NCI-H2081 treated with DMSO at 0.1 percent for 48 hours (cell line): ENCODE results near the gene NAA25.
A peak's percentile ranks its signal among the peaks of the same experiment; 100 is the strongest.
"Not testable (repeated sequence)": the region's sequence is repeated elsewhere in the genome, so short reads cannot be mapped to it uniquely, and the experiment has no call there.

Experiments used
- DNase-seq: peaks from one replicate; lab custom pipeline; 2025; lab: John Stamatoyannopoulos, UW

NAA25 gene

DNA sequence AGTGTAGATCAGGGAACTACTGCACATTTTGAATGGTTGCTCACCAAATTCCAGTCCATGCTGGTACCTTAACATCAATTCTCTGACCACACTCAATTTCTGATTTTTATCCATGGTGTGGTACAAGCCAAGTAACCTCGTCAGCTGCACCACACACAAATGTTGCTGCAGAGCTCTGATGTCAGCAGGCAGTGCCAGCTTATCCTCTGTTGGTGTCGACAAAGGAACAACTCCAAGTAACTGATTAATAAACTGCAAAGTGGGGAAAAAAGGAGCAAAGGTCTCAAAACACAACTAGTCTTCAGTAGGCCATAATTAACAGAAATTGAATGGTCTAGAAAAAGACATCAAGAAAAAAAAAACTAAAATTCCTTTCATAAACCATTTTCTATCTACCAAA is 47.4 kb downstream of the NAA25 start:
- DNase-seq, result no peak

DNA sequence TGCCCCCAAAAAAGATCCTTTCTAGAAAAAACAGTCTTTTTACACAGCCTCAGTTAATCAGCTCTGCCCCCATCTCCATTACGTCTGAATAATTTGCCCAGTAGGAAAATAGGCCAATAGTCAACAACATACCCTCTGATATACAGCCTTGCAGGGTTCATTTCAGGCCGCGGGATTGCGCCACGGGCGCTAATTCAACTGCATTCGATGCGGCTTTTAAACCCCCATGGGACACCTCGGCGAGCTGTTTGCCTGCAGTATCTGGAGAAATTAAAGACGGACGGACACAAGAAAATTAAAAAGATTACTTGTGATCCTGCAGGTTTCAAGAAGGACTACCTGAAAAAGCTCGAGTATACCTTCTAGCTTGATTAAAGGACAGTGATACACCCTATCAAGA is 59.2 kb downstream of the NAA25 start:
- DNase-seq, result no peak

DNA sequence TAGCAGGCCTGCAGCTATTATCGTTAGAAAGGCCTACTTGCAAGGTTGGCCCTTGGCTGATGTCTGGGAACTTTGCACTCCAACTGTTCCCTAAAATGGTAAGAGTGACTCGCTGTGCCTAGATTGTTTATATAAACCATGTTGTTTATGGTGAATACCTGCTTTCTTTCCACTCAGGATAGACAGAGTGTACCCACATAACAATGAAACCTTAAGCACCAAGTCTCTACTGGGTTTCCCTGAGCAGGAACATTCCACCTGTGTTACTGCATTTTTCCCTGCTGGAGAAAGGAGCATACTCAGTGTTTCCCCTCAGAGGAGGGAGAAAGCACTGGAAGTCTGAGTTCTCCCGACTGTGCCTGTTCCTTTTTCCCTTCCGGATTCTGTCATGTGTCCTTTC is 62.6 kb downstream of the NAA25 start:
- no peak for DNase-seq

DNA sequence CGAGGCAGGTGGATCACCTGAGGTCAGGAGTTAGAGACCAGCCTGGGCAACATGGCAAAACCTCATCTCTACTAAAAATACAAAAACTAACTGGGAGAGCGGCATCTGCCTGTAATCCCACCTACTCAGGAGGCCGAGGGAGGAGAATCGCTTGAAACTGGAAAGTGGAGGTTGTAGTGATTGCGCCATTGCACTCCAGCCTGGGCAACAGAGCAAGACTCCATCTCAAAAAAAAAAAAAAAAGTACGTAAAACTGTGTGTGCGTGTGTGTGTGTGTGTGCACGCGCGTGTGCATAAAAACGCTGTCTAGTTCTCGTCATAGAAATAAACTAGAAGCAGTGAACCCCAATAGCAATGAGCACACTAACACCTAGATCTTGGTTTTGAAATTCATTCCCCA is 72.0 kb downstream of the NAA25 start:
- DNase-seq, result not testable (repeated sequence)

DNA sequence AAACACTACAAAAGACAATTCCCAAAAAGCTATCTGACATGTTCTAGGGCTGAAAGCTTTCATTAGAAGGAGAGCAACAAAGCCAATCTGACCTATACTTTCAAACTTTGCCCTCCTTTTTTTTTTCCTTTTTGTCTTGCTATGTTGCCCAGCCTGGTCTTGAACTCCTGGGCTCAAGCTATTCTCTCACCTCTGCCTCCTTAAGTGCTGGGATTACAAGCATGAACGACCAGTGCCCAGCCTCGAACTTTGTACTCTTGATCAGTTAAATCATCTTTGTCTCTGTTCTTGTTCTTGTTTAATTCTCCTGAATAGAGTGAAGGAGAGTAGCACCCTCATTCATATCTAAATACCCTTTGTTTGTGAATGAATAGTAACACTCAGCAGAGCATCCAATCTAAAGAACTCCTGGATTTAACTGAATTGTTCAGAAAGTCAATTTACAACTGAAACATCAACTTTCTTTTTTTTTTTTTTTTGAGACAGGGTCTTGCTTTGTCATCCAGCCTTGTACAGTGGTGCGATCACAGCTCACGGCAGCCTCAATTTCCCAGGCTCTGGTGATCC is 73.3 kb downstream of the NAA25 start:
- no peak for DNase-seq

DNA sequence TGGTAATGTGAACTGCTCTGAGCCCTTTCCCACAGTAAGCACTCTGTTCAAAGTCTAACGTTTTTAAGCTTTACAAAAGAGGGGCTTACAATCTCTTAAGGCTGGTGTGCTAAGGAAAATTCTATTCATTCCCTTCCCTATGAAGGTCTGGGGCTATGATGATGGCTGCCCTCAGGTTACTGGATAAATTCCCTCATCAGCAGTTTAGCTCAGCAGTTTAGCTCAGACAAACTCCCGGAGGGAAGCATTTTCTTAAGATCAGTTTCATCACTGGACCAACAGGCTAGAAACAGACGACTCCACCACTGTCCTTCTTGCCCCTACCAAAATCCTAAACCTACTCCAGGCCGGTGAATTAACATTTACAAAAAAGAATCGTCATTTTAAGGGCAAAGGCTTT is 76.3 kb downstream of the NAA25 start:
- no peak for DNase-seq

DNA sequence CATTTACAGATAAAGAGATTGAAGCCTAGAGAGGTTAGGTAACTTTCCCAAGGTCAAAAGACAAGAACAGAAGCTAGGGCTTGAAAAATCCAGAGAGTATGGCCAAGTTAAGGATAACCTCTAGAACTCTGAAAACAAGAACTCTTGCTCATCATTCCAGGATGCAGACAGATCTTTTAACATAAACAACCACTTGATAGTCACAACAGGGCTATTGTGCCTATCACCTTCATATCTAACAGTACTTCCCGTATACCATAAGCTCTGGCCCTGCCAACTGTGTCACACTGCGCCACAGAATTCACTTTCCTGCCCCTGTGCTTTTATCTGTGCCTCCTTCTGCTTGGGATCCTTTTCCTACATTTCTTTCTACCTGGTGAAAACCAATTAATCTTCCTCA is 77.1 kb downstream of the NAA25 start:
- no peak for DNase-seq

DNA sequence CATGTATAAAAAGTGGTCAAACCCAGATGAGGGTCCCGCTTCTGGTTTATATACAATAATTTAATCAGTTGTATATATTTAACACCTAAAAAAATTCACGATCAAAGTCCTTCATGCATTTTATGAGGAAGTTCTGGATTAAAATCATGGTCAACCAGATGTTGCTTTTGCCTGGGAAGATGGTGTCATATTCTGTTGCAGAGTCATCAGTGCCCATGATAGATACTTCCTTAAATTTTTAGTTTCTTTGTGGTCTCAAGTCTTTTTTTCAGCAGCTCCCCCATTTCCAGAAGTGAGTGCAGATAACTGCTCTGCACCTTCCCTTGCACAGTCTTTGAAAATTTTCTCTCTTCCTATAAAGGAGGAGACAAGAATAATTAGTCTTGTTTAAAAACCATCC is 79.3 kb downstream of the NAA25 start:
- DNase-seq, result no peak

DNA sequence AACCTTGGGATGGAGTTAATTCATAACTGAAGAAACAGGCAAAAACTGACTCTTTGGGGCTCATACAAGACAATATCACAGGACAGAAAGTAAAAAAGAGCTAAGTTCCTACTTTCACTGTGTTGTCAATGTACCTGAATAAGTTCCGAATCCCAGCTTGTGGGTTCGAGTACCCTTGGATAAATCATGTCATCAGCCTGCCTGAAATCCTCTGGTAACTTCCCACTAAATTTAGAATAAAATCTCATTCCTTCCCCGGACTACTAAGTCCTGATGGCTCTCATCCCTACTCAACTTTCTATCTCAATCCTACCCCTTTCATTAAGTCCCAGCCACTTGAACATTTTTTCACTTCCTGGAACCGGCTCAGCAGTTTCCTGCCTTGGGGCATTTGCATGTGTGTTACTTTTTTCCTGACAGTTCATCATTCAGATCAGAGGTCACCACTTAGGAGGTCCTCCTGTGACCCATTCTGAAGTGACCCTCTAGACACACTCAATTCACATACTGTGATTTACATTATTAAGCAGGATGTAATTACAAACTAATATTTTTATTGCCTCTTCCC is 82.7 kb downstream of the NAA25 start:
- no peak for DNase-seq

DNA sequence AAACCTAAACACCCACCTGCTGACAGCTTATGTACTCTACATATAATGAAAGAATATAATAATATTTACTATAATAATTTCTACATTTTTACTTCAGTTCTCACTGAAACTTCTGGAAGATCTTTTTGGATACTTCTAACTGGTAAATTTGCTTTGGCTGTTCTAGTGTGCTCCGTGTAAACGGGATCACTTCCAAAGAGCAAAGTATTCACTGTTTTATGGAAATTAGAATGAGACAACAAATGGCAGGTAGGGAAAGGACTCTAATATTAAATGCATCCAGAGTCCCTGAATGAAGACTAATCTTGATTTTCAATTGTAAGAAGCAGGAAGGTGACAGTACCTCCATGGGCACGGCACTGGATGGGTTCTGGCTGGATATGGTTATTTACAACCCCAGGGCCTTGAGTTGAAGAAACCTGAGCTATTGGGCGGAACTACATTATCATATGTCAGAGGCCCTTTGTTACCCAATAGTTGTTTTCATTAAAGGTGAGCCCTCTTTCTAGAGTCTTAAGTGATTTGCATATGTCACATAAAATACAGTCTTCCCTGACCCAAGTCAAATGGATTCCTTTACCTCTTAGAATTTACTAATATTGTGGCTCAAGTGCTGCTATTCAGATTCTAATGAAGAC is 84.7 kb downstream of the NAA25 start:
- no peak for DNase-seq

DNA sequence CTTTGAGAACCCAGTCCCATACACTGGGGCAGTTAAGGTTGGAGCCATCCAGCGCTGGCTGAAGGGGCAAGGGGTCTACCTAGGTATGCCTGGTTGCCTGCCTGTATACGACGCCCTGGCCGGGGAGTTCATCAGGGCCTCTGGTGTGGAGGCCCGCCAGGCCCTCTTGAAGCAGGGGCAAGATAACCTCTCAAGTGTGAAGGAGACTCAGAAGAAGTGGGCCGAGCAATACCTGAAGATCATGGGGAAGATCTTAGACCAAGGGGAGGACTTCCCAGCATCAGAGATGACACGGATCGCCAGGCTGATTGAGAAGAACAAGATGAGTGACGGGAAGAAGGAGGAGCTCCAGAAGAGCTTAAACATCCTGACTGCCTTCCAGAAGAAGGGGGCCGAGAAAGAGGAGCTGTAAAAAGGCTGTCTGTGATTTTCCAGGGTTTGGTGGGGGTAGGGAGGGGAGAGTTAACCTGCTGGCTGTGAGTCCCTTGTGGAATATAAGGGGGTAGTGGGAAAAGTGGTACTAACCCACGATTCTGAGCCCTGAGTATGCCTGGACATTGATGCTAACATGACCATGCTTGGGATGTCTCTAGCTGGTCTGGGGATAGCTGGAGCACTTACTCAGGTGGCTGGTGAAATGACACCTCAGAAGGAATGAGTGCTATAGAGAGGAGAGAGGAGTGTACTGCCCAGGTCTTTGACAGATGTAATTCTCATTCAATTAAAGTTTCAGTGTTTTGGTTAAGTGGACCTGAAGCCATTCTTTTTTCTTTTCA is 86.2 kb downstream of the NAA25 start:
- DNase-seq, result no peak

DNA sequence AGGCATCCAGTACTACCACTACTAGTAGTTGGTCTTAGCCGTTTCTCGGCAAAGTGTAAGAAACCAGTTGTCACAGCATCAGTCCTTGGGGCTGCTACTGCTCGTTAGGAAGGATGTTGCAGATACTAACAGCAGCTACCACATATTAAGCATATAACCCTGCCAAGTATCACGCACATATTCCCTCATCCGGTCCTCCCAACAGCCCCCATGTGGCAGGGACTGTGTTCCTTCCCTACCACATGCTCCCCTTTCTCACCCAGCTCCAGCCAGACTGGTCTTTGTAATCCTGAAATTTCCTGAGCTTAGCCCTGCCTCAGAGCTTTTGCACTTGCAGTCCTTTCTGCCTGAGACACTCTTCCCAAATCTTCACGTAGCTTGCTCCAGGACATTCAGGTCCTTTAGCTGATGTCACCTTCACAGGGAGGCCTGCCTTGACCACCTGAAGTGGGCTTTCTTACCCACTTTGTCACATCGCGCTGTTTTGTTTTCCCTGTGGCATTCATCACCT is 87.6 kb downstream of the NAA25 start:
- DNase-seq, result no peak

DNA sequence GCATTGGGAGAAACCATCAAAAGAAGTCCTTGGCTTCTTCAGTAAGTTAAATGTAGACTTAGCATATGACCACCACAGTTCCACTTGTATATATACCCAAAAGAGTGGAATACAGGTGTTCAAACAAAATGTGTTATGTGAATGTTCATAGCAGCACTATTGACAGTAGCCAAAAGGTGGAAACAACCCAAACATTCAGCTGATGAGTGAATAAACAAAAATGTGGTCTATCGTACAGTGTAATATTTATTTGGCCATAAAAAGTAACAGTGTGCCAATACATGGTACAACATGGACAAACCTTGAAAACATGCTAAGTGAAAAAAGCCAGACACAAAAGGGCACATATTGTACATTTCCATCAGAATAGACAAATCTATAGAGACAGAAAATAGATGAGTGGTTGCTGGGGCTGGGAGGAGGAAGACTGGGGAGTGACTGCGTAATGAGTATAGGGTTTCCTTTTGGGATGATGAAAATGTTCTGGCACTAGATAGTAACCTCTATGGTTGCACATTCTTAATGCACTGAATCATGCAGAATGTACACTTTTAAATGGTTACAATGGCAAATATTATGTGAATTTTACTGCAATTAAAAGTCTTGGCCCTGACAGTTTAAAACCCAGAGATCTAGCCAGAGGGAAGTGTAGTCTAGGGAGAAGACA is 89.9 kb downstream of the NAA25 start:
- DNase-seq, result no peak

DNA sequence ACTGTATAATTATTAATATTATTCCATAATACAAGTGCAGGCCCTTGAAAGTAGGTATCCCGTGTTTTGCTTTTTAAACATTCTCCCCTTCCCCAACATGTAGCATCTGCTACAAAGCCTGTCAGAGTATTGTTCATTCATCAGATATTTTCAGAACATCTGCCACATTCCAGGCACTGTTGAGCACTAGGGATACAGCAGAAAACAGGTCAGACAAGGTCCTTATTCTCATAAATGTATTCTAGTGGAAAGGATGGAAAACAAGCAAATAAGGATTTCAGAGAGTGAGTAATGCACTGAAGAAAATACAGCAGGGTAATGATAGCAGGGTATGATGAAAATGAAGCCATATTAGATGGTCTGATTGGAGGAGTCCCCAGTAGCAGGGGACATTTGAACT is 91.5 kb downstream of the NAA25 start:
- DNase-seq, result no peak

DNA sequence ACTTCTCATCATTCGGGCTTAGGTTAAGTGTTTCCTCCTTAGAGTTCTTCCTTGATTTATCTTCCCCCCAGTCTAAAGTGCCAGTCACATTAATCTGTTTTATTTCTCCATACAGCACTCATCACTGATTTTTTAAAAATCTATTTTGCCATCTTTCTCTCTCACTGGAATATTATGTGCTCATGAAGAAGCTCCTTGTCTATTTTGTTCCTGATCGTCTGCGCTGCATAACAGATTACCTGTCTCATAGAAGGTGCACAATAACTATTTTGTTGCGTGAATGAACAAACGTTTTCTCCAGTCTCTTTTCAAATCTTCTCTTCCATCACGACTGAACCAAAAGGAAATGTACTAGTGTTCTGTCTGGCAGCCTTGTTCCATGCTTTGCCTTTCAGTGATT is 92.6 kb downstream of the NAA25 start:
- DNase-seq, result no peak

DNA sequence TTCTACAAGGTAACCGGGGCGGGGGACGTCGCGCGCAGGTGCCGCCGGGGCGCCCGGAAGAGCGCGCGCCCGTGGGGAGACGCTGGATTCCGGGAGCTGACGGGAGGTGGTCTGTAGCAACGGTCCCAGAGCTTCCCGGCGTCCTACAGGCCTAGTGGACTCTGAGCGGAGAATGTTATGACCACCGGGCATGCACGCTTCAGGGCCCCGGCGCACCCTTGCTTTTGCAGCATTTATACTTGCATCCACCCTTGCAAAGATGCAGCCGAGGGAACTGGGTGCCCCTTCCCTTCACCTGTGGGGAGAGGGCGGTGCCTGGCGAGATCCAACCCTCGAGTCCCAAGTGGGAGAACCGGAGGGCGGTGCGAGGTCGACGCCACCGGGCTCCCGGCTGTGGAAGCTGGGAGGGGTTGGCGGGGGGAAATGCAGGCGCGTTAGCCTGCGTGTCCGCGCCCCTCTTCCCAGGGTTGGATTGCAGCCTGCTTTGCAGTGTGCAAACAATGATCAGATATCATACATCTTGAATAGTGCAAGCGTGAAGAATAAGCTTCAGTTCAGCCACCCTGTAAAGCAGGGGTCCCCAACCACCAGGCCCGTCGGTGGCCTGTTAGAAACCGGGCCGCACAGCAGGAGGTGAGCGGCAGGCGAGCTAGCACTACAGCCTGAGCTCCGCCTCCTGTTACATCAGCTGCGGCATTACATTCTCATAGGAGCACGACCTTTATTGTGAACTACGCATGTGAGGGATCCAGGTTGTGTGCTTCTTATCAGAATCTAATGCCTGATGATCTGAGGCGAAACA is 94.8 kb downstream of the NAA25 start:
- DNase-seq, result peak; percentile 54

DNA sequence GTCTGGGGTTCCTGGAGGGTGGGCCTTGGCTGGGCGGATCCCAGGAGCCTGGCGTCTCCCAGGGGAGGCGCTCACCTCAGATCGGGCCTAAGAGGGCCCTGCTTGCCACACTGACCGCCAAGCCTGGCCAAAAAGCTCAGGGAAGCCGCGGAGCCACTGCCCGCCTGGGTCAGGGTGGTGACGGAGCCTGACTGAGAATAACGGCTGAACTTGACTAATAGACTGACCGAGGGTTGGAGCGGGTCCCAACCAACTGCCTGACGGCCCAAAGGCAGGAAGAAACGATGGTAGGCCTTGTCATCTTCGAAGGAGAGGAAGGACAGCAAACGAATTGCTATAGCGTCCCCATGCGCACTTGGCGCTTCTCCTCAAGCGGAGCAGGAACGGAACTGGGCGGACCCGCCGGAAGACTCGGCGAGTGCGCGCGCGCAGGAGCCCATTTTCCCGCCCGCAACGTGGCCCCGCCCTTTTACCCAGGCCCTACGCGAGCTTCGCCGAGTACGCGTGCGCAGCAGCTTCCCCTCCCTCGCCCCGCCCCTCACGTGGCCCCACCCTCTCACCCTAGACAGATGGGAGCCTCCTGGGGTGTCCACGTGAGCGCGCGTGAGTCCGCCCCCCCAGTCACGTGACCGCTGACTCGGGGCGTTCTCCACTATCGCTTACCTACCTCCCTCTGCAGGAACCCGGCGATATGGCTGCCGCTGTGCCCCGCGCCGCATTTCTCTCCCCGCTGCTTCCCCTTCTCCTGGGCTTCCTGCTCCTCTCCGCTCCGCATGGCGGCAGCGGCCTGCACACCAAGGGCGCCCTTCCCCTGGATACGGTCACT is 95.6 kb downstream of the NAA25 start, which contains the start of the genes ERP29 and TMEM116:
ERP29 (plus strand) TSS at position 652 of the 826 bp plus-strand sequence; CDS start at position 692, 40 bp downstream.
TMEM116 (minus strand) TSS at position 391 of the 826 bp plus-strand sequence. CDS start 7,895 bp downstream, outside the sequence.
- peak; percentile 89 for DNase-seq

DNA sequence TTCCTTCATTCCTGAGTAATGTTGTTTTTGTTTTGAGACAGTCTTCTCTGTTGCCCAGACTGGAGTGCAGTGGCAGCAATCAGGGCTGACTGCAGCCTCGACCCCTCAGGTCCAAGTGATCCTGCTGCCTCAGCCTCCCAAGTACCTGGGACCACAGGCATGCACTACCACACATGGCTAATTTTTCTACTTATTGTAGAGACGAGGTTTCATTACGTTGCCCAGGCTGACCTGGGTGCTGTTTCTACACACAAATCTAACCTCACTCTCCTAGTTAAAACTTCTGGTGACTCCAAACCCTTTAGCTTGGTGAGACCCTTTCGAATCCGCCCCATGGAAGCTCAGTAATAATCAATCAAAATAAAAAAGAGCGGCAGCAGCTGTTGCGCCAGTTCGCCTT is 96.9 kb downstream of the NAA25 start:
- DNase-seq, result no peak

DNA sequence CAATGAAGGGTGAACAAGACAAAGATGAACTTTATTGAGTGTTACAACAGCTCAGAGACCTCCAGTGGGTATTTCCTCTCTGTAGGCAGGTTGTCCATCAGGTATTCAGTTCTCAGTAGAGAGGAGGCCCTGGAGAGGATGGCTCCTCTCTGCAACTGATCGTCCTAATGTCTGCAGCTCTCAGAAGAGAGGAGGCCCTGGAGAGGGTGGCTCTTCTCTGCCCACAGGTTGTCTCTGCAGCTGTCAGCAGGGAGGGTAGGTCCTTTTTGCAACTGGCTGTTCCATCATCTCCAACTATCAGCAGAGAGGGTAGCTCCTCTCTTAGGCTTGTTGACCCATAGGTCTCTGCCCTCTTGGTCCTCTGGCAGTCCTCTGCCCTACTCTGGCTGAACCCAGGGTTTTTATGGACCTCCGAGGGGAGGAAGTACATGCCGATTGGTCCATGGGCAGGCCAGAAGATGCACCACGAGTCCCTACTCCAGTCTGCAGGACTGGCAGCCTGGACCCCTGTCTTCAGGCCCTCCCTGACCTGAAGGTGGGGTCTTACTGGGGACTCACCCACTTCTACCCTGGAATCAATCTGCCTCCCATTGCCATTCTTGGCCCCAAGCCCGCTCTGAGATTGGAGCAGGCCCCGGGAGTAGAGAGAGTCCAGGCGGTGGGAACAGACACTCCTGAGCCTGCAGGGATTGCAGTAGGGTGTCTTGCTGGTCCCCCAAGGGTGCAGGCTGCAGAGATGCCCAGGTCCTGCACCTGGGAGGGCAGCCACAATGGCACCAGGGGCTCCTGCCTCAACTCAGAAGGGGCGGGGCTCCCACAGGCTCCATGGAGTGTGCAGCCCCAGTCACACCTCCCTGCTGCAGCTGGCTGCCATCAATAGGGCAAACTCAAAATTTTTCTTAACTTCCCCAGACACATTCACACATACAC is 97.9 kb downstream of the NAA25 start:
- no peak for DNase-seq
